ENCODE measurements around the gene RGS19. TPM values are rescaled to one million over a fixed set of nuclear protein-coding genes. Genes with fewer than 3 reads are reported as not detected.

Gene RGS19
- total RNA-seq: 14.0 and 16.0 TPM in 2 replicates

GRCh38 chr20:64079273-64080012, at the start of gene RGS19:
TSS of gene RGS19 (minus strand) at chr20:64079518. CDS start at chr20:64076886, 2,632 bp downstream.

GRCh38 chr20:64106981-64107735, 27.8 kb upstream of the RGS19 start, which contains the start of gene NPBWR2:
TSS of gene NPBWR2 (minus strand) at chr20:64107565. CDS start at chr20:64106831, 734 bp downstream.

GRCh38 chr20:64083804-64084684, 4.7 kb upstream of the RGS19 start, which contains the start of gene LKAAEAR1:
TSS of gene LKAAEAR1 (minus strand) at chr20:64084398. CDS start at chr20:64084219, 179 bp downstream.

GRCh38 chr20:64080013-64080812, 895 bp upstream of the RGS19 start, which contains the start of gene OPRL1:
TSS of gene OPRL1 (plus strand) at chr20:64080082. CDS start at chr20:64092721, 12,639 bp downstream.

GRCh38 chr20:64062596-64063388, 16.5 kb downstream of the RGS19 start, which contains the start of gene TCEA2:
TSS of gene TCEA2 (plus strand) at chr20:64063198. CDS start at chr20:64063313, 115 bp downstream.

DNA sequence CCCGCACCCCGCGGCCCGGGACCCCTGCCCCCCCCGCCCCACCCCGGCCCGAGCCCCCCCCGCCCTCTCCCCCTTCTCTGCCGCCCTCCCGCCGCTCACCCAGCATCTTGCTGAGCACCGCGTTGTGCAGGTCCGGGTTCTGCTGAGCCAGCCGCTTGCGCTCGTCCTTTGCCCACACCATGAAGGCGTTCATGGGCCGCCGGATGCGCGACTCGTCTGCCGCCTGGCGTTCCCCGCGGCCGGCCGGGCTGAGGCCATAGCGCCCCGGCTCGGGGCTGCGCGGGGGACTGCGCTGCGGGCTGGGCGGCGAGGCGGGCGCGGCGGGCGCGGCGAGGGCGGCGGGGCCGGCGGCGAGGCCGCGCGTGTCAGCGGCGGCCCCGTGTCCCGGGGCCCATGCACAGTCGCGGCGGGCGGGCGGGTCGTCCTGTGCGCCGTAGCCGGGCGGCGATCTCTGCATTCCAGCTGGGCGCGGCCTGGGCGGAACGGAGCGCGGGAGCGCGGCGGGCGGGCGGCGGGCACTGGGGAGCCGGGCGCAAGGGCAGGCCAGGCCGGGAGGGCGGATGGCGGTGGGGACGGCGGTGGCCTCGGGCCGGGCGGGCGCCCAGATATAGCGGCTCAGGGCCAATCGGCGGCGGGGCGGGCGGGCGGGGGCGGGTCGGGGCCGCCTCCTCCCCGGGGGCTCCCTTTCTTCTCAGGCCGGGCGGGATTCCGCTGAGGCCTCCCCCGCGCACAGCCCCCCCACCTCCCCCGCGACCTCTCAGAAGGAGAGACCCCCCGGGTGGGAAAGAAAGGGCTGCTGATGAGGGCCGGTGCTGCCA, 30.0 kb downstream of the RGS19 start, which contains the start of gene SOX18:
TSS of gene SOX18 (minus strand) at position 580 of the 818 bp plus-strand sequence. CDS start at position 457, 123 bp downstream.

GRCh38 chr20:64035933-64036345, 43.4 kb downstream of the RGS19 start, which contains the start of gene C20orf204:
TSS of gene C20orf204 (plus strand) at chr20:64036182. CDS start at chr20:64036324, 142 bp downstream.

Other genes starting within 250 kb of the RGS19 start
- gene ZBTB46, start 248.3 kb downstream of the RGS19 start, total RNA-seq: 0.42 and 0.59 TPM in 2 replicates
- 0.09 TPM in 1 of 2 replicates, not detected in the other for gene ABHD16B, start 218.0 kb downstream of the RGS19 start, total RNA-seq
- 127 and 187 TPM in 2 replicates for gene TPD52L2, start 214.2 kb downstream of the RGS19 start, total RNA-seq
- 79.7 and 83.4 TPM in 2 replicates for gene DNAJC5, start 184.4 kb downstream of the RGS19 start, total RNA-seq
- gene UCKL1, start 123.1 kb downstream of the RGS19 start, total RNA-seq: 15.7 and 22.6 TPM in 2 replicates
- gene ZNF512B, start 109.6 kb downstream of the RGS19 start, total RNA-seq: 6.2 and 10.6 TPM in 2 replicates
- 0.30 and 2.4 TPM in 2 replicates for gene SAMD10, start 99.9 kb downstream of the RGS19 start, total RNA-seq
- gene PRPF6, start 98.4 kb downstream of the RGS19 start, total RNA-seq: 58.2 and 72.9 TPM in 2 replicates
- gene C20orf204, start 43.3 kb downstream of the RGS19 start, total RNA-seq: 0.88 and 0.89 TPM in 2 replicates
- gene SOX18, start 29.9 kb downstream of the RGS19 start, total RNA-seq: under 0.01 TPM in 1 of 2 replicates, not detected in the other
- gene TCEA2, start 16.3 kb downstream of the RGS19 start, total RNA-seq: 27.2 and 35.3 TPM in 2 replicates
- gene OPRL1, start 564 bp upstream of the RGS19 start, total RNA-seq: 3.0 TPM in 2 replicates
- gene LKAAEAR1, start 4.9 kb upstream of the RGS19 start, total RNA-seq: not detected in 2 replicates
- not detected in 2 replicates for gene NPBWR2, start 28.0 kb upstream of the RGS19 start, total RNA-seq
- gene MYT1, start 84.9 kb upstream of the RGS19 start, total RNA-seq: not detected in 2 replicates
- 41.2 and 42.5 TPM in 2 replicates for gene PCMTD2, start 176.2 kb upstream of the RGS19 start, total RNA-seq

All from smooth muscle cell of the umbilical artery (primary cell).